GM18517 (cell line): ENCODE results near the gene IQUB.
"Not testable (repeated sequence)": the region's sequence is repeated elsewhere in the genome, so short reads cannot be mapped to it uniquely, and the experiment has no call there.

Source experiments
- ATAC-seq: cut with Tn5 transposase; IDR thresholded peaks from one replicate; pipeline ENCODE4 v1.9.1; 2021; ENCODE audit warnings: mild to moderate bottlenecking, moderate library complexity; ENCODE audit not compliant: unreplicated experiment

Gene IQUB

DNA sequence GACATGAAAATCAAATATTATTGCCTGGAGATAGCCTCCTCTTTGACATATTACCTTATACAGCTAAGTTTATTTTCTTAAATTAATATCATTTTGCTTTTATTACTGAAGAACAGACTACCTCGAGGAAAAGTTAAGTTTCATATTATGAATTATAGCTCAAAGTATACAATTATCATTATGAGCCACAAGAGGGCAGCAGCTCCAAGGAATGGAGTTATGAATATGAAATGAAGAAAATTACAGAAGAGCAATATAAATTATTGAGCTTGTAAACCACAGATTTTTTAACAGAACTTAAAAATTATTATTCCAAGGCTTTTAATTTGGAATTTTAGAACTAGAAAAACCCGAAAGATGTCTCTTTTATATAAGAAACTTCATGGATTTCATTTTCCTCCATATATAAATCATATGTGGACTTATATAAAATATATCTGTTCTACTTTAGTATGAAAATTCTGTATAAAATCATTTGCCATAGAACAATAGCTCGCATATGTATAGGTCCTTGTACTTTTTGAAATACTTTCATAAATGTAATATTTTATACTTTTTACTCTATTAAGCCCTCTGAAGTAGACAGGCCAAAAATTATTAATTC, 40.1 kb downstream of the IQUB start:
- peak; percentile 82 for ATAC-seq

DNA sequence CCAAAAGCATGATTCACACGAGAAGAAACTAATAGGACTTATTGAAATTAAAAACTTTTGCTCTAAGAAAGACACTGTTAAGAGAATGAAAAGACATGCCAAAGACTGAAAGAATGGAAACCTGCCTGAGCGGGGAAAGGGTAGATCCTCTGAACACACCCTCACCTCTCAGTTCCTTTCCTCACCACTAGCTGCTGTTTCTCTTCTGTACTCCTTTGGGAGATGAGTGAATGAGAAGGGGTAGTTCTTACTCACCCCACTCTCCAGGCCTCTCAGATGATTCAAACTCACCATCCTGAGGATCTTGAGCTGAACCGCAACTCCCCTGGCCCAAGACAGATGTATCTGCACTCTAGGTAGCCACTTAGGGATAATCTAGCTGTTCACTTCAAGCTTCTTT, 41.9 kb downstream of the IQUB start:
- ATAC-seq: no peak

DNA sequence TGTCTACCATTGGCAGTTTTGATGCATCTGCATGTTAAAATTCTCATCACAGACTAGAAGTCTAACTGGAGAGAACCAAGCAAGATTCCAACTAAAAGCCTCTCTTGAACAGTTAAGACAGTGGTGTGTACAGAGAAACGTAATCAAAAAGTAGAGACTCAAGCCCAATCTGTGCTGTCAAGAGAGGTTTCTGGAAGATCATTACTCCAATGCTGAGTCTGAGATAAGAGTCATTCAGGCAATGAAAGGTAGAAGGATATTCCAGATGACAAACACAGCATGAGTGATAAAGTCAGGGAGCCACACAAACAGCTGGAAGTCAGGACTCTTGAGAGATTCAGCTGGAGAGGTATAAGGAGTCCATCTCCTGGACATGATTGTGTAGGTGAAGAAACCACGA, 48.7 kb downstream of the IQUB start:
- ATAC-seq: no peak

DNA sequence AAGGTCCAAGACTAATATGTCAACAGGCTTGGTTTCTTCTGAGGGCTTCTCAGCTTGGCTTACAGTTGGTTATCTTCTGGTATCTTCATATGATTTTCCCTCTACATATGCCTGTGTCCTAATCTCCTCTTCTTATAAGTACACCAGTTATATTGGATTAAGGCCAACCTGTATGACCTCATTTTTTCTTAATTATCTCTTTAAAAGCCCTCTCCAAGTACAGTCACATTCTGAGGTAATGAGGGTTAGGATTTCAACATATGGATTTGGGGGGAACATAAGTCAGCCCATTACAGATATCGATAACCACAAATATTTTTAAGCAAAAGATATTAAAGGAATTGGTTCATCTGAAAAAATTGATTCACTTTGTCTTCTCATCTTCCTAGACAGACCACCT, 49.2 kb downstream of the IQUB start:
- no peak for ATAC-seq

DNA sequence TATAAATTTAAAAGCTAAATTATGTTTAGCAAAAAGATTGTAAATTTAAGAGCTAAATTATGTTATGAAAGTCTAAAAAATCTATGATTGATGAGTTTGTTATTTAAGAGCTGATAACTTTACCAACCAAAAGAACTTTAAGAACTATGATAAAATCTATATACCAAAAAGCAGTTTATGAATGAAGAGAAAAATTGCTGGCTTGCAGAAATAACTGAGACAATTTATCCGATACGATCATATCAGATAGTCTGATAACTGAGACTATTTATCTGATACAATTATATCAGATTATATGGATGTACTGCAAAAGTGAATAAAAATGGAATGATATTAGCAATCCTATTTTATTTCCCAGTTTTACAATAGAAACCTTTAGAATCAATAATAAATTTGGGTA, 50.2 kb downstream of the IQUB start:
- ATAC-seq: no peak

DNA sequence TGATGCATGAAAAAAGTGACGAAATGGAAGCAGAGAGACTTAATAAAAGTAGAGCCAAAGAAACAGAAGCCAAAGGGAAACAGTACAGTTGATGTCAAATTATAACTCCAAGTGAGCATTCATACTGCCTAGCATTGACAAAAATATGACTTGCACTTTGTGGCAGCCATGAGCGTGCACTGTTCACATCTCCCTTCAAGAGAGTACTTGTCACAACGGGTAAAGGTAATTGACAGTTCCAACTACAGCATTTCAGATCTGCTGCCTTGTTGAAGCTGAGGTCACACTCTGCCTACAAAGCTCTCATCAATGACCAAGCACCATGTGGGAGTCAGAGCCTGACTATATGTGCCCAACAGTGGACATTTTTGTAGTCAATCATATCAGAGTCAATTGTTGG, 54.3 kb downstream of the IQUB start:
- no peak for ATAC-seq

DNA sequence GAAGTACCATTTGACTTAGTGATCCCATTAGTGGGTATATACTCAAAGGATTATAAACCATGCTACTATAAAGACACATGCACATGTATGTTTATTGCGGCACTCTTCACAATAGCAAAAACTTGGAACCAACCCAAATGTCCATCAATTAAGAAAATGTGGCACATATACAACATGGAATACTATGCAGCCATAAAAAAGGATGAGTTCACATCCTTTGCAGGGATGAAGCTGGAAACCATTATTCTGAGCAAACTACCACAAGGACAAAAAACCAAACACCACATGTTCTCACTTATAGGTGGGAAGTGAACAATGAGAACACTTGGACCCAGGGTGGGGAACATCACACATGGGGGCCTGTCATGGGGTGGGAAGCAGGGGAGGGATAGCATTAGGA, 56.3 kb downstream of the IQUB start:
- ATAC-seq: not testable (repeated sequence)

DNA sequence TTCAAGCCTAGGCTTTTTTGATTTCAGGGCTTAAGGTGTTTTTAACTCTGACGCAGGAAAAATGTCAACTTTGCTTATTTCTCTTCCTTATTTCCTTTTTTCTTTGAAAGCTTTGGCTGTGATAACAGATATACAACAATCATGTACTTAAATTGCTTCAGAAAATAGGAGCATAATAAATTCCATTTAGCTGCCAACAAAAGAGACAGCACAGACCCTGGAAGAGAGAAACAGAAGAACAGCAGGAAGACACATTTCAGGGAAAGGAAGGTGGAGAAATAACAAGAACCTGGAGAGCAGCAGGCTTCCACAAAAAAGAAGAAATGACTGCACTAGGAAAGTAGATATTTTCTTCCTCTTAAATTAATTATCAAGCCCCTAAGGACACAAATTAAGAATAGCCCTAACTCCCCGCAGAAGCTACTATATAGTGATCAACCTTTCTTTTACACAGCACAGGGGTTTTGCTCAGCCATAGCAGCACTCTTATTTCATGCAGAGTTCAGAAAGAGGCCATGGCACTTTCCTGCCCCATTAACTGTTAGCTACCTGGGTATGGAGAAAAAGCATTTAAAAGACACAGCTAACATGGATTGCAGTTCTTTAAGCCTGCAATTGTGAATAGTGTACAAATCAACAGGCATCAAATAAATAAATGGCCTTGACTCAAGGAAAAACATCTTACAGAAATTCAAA, 61.5 kb downstream of the IQUB start:
- no peak for ATAC-seq

DNA sequence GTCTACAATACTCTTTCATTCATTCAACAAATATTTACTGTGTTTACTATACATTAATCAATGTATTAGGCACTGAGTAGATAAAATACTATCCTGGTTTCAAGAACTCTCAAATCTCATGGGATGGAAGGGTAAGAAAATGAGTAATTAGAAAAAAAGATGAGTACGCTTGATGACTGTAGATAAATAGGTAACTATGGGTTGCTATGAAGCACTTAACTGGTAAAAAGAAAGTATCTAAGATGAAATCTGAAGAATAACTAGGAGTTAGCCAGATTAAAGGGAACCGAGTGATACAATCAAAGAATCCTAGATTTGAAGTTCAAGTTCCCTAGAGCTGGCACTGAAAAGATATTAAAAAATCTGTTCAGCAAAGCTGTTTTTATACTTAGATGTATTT, 62.1 kb downstream of the IQUB start:
- no peak for ATAC-seq

DNA sequence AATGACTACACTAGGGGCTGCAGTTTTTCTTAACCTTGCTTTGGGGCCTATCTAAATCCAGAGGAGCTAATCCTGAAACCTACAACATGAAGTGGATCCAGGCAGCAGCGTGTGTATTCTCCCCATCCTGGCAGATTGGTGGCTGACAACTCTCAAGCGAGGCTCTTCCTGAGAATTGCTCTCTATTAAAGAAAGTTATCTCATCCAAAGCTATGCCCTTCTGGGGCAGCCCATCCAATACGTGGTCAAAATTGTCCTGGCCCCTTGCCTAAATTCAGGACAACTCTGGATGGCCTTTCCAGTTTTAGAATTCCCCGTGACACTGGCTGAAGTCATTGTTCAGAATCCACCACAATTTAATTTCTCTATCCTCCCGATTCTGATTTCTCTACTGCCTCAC, 66.1 kb downstream of the IQUB start:
- ATAC-seq: no peak

DNA sequence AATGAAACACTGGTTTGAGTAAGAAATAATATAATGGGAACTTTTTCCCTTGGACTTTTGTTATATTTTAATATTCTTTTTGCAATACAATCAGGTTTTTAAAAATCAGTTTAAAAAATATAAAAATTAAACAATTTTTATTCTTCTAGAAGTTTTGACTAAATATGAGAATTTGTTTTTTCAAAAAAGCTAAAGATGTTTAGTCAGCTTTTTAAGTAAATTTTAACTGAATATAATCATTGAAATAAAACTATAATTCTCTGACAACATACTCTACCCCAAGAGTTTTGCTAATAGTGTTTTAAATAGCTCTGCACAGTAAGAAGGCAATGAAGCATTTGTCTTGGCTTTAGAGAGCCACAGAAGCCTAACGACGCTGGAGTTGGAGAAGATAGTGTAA, 70.5 kb downstream of the IQUB start:
- no peak for ATAC-seq

DNA sequence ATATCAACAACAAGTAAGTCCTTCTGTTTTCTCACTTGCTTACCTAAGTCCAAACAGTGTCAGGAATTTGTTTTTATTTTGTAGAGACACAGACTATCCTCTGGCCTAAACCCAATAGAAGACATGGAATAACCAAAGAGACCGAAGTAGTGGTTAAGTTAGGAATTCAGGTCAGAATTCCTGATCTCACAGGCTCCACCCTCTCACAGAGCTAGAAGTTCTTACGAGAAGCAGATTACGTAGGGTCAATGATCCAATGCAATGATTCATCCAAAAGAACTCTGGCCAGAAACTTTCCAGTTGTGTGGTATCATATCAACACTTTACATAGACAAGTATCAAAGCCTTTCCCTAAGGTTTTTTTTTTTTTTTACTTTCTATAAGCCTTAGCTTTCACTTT, 73.8 kb downstream of the IQUB start:
- ATAC-seq: no peak

DNA sequence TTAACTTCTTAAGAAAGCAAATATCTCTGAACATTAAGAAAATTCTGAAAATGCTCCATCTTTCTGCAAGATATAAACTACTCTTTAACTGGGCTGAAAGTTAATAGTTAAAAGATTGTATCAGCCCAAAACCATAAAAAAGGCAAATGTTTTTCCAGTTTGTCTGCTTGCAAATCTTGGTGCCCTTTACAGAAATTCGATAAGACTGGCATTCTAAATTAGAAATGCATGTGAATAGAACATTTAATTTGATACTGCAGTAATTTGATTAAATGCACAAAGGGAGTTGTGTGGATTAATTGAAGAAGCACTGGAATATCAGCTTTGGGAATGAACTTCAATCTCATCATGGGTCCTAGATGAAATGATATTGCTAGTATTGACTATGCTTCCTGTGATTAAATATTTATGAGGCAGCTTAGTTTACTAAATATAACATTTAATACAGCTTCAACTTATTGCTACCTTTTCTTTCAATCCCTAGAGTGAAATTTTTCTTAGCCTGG, 78.4 kb downstream of the IQUB start:
- ATAC-seq: no peak

DNA sequence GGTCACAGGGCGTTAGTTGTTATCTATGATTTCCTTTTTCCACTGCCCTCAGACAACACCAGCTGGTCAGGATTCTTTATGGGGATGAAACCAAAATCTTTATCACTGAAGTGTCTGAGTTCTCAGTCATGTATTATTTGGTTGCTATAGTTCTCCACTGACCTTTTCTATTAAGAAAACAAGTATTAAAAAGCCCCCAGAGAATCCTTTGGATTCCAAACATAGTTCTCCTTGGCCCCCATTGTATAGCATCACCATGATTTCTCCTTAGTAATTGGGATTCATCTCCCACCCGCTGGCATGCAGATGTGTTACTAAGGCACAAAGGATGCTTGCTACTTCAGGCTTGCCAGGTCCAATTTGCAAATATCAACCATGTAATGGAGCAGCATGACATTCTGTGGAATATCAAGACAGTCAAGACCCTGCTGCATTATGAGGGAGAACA, 94.3 kb downstream of the IQUB start:
- no peak for ATAC-seq

DNA sequence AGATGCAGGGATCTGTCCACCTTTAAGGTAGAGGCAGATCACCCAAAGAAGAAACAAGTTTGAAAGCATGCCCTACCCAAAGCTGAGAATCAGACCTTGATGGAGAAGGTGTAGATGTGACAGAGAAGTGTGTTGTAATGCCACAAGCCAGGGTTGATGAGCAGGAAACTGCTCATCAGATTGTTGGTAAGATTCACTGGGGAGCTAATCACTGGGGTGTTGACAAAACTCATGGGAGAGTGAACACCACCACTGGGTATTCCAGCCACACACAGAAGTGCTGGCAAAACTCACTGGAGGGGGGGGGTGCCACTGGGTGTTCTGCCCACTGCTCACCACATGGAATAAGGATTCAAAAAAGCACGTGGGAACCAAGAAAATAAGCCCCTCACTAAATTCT, 95.2 kb downstream of the IQUB start:
- no peak for ATAC-seq

DNA sequence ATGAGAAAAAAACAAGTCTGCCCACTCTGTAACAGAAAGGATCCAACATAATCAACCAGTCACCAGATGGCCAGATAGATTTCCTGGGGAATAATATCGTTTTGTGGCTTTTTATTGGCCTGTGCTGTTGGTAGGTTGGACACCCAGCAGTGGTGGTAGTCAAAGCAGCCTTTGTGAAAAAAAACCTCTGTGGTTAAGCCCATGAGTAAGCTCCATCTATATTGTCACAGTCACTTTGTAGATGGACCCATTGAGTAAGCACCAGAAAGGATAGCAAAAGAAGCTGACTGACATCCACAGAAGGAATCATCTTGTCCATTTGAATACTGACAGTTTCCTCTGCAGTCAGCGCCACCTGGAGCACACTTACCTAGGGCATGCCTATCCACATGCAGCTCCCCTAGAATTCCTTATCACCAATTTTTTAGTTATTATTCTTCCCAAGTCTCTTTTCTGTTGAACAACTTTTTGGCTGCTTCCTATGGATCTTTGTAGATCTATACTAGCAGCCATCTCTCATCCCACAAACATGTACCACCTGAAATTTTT, 96.9 kb downstream of the IQUB start:
- no peak for ATAC-seq

DNA sequence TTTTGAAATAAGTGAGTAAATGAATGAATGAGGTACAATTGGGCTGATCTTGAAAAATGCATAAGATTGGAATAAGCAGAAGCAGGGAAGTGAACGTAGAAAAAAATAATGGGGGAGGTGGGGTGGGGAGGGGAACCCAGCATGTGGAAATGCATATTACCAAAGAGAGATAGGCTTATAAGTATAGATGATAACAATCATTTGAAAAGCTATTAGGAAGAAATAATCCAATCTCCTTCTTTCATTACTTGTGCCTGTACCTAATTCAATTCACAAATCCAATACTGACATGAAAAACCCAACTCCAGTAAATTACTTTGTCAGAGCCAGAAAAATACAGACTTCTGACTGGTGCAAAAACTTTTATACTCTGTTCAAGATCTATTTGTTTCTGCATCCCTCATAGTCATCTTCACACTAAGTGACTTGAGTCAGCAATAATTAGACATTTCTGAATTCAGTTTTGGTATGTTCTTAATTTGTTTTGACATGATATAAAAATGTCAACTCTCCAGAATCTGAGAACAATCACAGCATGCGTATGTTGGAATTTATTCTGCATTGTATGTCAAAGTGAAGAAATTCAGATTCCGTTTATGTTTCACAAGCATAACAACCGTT, 99.2 kb downstream of the IQUB start:
- ATAC-seq: no peak

DNA sequence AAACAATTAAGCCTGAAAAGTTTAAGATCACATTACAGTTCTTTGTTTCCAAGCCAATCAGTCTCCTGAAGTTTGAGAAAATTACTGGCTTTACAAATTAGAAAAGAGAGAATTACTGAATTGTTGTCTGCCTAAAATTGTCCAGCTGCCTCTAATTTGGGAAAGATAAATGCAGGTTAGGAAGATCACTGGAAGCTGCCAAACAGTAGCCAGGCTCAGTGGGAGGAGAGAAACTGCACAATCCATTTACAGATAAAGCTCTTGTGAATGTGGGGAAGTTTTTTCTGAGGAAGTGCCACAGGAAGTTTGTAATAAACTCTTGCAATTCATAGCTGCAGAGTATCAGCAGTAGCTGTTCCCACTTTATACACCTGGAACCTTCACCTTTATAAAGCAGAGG, 100.7 kb downstream of the IQUB start:
- ATAC-seq: no peak

DNA sequence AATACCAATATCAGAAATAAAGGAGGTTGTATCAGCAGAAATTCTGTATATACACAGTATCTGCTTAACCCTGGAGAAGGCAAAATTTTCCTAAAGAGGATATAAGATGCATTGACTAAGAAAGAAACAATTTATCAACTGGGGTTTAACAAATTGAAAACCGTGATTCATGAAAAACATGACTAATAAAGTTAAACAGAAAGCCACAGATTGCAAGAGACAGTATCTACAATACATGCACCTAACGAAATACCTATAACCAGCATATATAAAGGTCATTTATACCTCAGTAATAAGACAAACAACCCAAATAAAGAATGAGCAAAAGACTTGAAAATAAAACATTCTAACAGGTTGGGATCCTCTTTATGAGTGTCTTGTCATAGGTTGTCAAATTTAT, 101.8 kb downstream of the IQUB start:
- no peak for ATAC-seq

DNA sequence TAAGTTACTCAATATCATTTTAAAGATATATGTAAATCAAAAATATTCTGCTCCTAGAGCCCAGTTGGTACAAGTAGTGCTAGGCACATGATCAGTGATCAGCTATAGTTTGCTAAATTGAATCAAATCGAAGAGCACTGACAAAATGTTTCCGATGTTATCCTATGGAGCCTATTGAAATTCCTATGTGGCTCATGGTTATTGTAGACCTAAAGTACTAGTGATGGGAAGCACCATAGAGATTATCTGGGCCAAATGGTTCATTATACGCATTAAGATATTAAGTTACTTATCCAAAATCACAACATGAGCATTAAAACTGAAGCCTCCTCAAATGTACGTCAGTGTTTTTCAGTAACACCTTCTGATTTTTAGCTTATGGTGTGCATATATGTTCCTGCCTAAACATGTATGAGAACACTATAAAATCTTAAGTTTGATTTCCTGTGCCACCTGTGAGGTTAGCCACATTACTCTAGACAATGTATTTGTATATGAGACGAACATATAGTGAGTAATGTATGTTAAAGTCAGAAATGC, 103.2 kb downstream of the IQUB start:
- no peak for ATAC-seq

DNA sequence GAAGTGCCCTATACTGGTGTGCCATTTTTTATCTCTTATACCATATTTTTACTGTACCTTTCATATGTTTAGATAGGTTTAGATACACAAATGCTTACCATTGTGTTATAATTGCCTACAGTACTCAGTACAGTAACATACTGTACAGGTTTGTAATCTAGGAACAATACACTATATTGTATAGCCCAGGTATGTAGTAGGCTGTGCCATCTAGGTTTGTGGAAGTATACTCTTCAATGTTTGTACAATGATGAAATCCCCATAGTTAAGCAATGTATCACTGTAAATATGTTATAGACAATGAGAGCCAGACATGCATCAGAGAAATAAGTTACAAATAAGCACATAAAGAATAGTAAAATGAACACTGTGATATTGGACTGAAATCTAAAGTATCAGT, 109.1 kb downstream of the IQUB start:
- no peak for ATAC-seq

DNA sequence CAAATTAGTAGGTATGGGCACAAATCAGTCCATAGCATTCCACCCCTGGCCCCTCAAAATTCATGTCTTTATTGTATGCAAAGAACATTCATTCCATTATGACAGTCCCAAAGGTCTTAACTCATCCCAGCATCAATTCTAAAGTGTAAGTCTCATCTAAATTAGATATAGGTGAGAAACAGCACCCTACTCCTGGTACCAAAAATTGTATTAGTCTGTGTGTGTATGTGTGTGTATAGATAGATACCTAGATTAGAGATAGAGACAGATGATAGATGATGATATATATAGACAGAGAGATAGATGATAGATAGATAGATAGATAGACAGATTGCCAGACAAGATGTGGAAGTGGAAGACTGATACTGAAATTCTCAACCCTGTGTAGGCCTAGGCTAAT, 109.9 kb downstream of the IQUB start:
- no peak for ATAC-seq
